Lung microvascular endothelial cell (primary cell): Measurements from ENCODE around the gene DNMBP. TPM values are rescaled to one million over a fixed set of nuclear protein-coding genes. Genes with fewer than 3 reads are reported as not detected.
A peak's percentile ranks its signal among the peaks of the same experiment; 100 is the strongest.
"Not testable (repeated sequence)": the region's sequence is repeated elsewhere in the genome, so short reads cannot be mapped to it uniquely, and the experiment has no call there.

Experiments
- DNase-seq, 2 donors: peaks; one replicate each; pipeline versions ENCODE4 v3.0.0 to v3.0.0-alpha.2; 2010; ENCODE audit warnings: low read depth in 2 of 2
- total RNA-seq: library from RNA; depleted of rRNA; stranded (reverse); fragments of >200 nt; gene quantifications from 2 replicates; pipeline ENCODE4 v1.2.1, GENCODE V29; 2014

The DNMBP gene
- total RNA-seq, 1 donor from 2014 or later: 31.7 TPM

GRCh38 chr10:99958302-99958701, 51.4 kb downstream of the DNMBP start:
- DNase-seq: peak; percentile 83 to 92

- DNase-seq: not testable (repeated sequence)
Measured at GRCh38 chr10:99953510-99953909, 56.2 kb downstream of the DNMBP start.

- peak in 1 of 2 donors; percentile 40 for DNase-seq
Measured at GRCh38 chr10:99952799-99953198, 56.9 kb downstream of the DNMBP start.

- DNase-seq: peak; percentile 37 to 78
Measured at GRCh38 chr10:99946051-99946450, 63.7 kb downstream of the DNMBP start.

GRCh38 chr10:99945263-99945662, 64.5 kb downstream of the DNMBP start:
- DNase-seq: peak; percentile 81 to 86

- no peak for DNase-seq
Measured at GRCh38 chr10:99944860-99945259, 64.9 kb downstream of the DNMBP start.

- peak; percentile 26 to 78 for DNase-seq
Measured at GRCh38 chr10:99943908-99944307, 65.8 kb downstream of the DNMBP start.

GRCh38 chr10:99941942-99942820, 67.6 kb downstream of the DNMBP start:
- DNase-seq: no peak

- DNase-seq: peak in 1 of 2 donors; percentile 28
Measured at GRCh38 chr10:99938563-99938962, 71.2 kb downstream of the DNMBP start.

GRCh38 chr10:99937630-99938029, 72.1 kb downstream of the DNMBP start:
- no peak for DNase-seq

GRCh38 chr10:99932203-99932957, 77.4 kb downstream of the DNMBP start:
- DNase-seq: peak in 1 of 2 donors; percentile 29

GRCh38 chr10:99930731-99931550, 78.8 kb downstream of the DNMBP start:
- DNase-seq: peak in 1 of 2 donors; percentile 63

GRCh38 chr10:99929360-99929759, 80.4 kb downstream of the DNMBP start:
- DNase-seq: no peak

- peak; percentile 38 to 73 for DNase-seq
Measured at GRCh38 chr10:99927721-99928280, 81.9 kb downstream of the DNMBP start.

GRCh38 chr10:99926925-99927720, 82.6 kb downstream of the DNMBP start:
- peak; percentile 61 to 91 for DNase-seq

GRCh38 chr10:99924451-99925255, 85.1 kb downstream of the DNMBP start:
- DNase-seq: no peak

- peak; percentile 51 to 88 for DNase-seq
Measured at GRCh38 chr10:99921948-99922347, 87.8 kb downstream of the DNMBP start.

GRCh38 chr10:99920901-99921300, 88.8 kb downstream of the DNMBP start:
- DNase-seq: peak; percentile 88 to 92

- peak in 1 of 2 donors; percentile 48 for DNase-seq
Measured at GRCh38 chr10:99920486-99920885, 89.3 kb downstream of the DNMBP start.
